HepG2 (cell line): ENCODE data around the gene NAT9. TPM values are rescaled to one million over a fixed set of nuclear protein-coding genes. Genes with fewer than 3 reads are reported as not detected.

Experiments used
- AGO1 ChIP-seq: fragments of 200-400 bp; formaldehyde crosslinking; IDR thresholded peaks from 2 replicates; pipeline ENCODE4 v1.6.1; 2017; ENCODE audit warnings: mild to moderate bottlenecking, low read depth, low read length, moderate library complexity; ENCODE audit not compliant: poor library complexity, severe bottlenecking
- AGO2 ChIP-seq: fragments of 200-400 bp; formaldehyde crosslinking; optimal IDR thresholded peaks from 2 replicates; pipeline ENCODE3; 2017; ENCODE audit warnings: mild to moderate bottlenecking, low read depth, low read length, moderate library complexity
- BHLHE40 ChIP-seq: IDR thresholded peaks from 2 replicates; pipeline ENCODE4 v1.6.1; 2011; ENCODE audit warnings: low read length, improper control_type of control experiment
- CCAR2 ChIP-seq: fragments of 200-400 bp; formaldehyde crosslinking; optimal IDR thresholded peaks from 2 replicates; pipeline ENCODE3; 2018; ENCODE audit warnings: low read depth, mild to moderate bottlenecking, low read length, moderate library complexity
- CEBPB ChIP-seq: IDR thresholded peaks from 2 replicates; pipeline ENCODE4 v1.6.1; 2011; ENCODE audit warnings: low read depth, low read length, improper control_type of control experiment, borderline replicate concordance
- CEBPZ ChIP-seq: IDR thresholded peaks from 2 replicates; pipeline ENCODE4 v1.6.1; 2012; ENCODE audit warnings: low read length, improper control_type of control experiment
- CENPT ChIP-seq: sonication (generic); formaldehyde crosslinking; IDR thresholded peaks from 2 replicates; pipeline ENCODE4 v1.8.0; 2022; ENCODE audit warnings: low read depth, mild to moderate bottlenecking, moderate library complexity, missing genetic modification reagents
- EP300 ChIP-seq, 3 experiments: sonication (generic) in 1 of 3; formaldehyde crosslinking in 1 of 3; IDR thresholded peaks; 2 replicates each; pipeline versions ENCODE4 v1.5.1 to v1.6.1; 2011 to 2020; ENCODE audit warnings: low read depth in 2 of 3, low read length in 2 of 3, borderline replicate concordance in 1 of 3, improper control_type of control experiment in 1 of 3, mild to moderate bottlenecking in 1 of 3, missing genetic modification reagents in 1 of 3, moderate library complexity in 1 of 3
- GMEB2 ChIP-seq: IDR thresholded peaks from 2 replicates; pipeline ENCODE4 v1.6.1; 2016; ENCODE audit warnings: missing biosample characterization, missing genetic modification reagents, low read depth
- KLF11 ChIP-seq: IDR thresholded peaks from 2 replicates; pipeline ENCODE4 v1.6.1; 2016; ENCODE audit warnings: missing compliant biosample characterization
- KMT2B ChIP-seq: IDR thresholded peaks from 2 replicates; pipeline ENCODE4 v1.6.1; 2016; ENCODE audit warnings: missing genetic modification reagents, missing compliant biosample characterization
- MAF1 ChIP-seq: sonication (generic); formaldehyde crosslinking; IDR thresholded peaks from 2 replicates; pipeline ENCODE4 v1.5.0; 2020; ENCODE audit warnings: missing genetic modification reagents, borderline replicate concordance
- MLX ChIP-seq: IDR thresholded peaks from 2 replicates; pipeline ENCODE4 v1.6.1; 2016
- NR2F6 ChIP-seq, 2 experiments: IDR thresholded peaks; 2 replicates each; pipeline ENCODE4 v1.6.1; 2016; ENCODE audit warnings: antibody characterized with exemption in 1 of 2, mild to moderate bottlenecking in 1 of 2
- SAP130 ChIP-seq: IDR thresholded peaks from 2 replicates; pipeline ENCODE4 v1.6.1; 2016; ENCODE audit warnings: low read depth
- ZBTB20 ChIP-seq: sonication (generic); formaldehyde crosslinking; IDR thresholded peaks from 2 replicates; pipeline ENCODE4 v1.8.1; 2023; ENCODE audit warnings: missing genetic modification reagents, low read depth, mild to moderate bottlenecking, borderline replicate concordance
- ZMYM2 ChIP-seq: sonication (generic); formaldehyde crosslinking; IDR thresholded peaks from 2 replicates; pipeline ENCODE4 v1.8.0; 2022; ENCODE audit warnings: mild to moderate bottlenecking, missing genetic modification reagents
- ZNF101 ChIP-seq: sonication (generic); formaldehyde crosslinking; IDR thresholded peaks from 2 replicates; pipeline ENCODE4 v1.4.0; 2020; ENCODE audit warnings: mild to moderate bottlenecking, low read depth, missing genetic modification reagents, borderline replicate concordance
- ZNF207 ChIP-seq: fragments of 450-650 bp; IDR thresholded peaks from 2 replicates; pipeline ENCODE4 v1.6.1; 2016; ENCODE audit warnings: antibody characterized with exemption, borderline replicate concordance
- ZNF225 ChIP-seq: sonication (generic); formaldehyde crosslinking; IDR thresholded peaks from 2 replicates; pipeline ENCODE4 v1.4.0; 2020; ENCODE audit warnings: mild to moderate bottlenecking, missing genetic modification reagents
- ZNF414 ChIP-seq: sonication (generic); formaldehyde crosslinking; IDR thresholded peaks from 2 replicates; pipeline ENCODE4 v1.5.0; 2020; ENCODE audit warnings: missing genetic modification reagents
- ZNF550 ChIP-seq: sonication (generic); formaldehyde crosslinking; IDR thresholded peaks from 2 replicates; pipeline ENCODE4 v1.4.0; 2020; ENCODE audit warnings: mild to moderate bottlenecking, missing genetic modification reagents, borderline replicate concordance
- ZNF768 ChIP-seq: sonication (generic); formaldehyde crosslinking; IDR thresholded peaks from 2 replicates; pipeline ENCODE4 v1.4.0; 2020; ENCODE audit warnings: missing genetic modification reagents
- ZNF776 ChIP-seq: sonication (generic); formaldehyde crosslinking; IDR thresholded peaks from 2 replicates; pipeline ENCODE4 v1.4.0; 2020; ENCODE audit warnings: mild to moderate bottlenecking, missing genetic modification reagents
- polyA plus RNA-seq, 8 experiments: library from polyadenylated mRNA; depleted of rRNA in 3 of 8; stranded (reverse) in 7 of 8; unstranded in 1 of 8; fragments of >200 nt; fragmentation: Illumina TruSeq in 4 of 8; extraction: Trizol in 4 of 8; gene quantifications; 2 replicates each; pipeline versions ENCODE4 v1.2.1 to v1.2.3, GENCODE V29; 2011 to 2016; ENCODE audit warnings: low read depth in 4 of 8, missing spikeins in 1 of 8, mixed read lengths in 1 of 8; ENCODE audit not compliant: insufficient read depth in 1 of 8
- total RNA-seq, 5 experiments: library from RNA; depleted of rRNA; stranded (reverse); fragments of >200 nt; fragmentation: Illumina TruSeq; extraction: Trizol; gene quantifications; 2 replicates each; pipeline ENCODE4 v1.2.3, GENCODE V29; 2016; ENCODE audit warnings: low read depth in 1 of 5

The NAT9 gene
- total and polyA plus RNA-seq, 2 of the 13 experiments (the other 11 are each of a cell fraction or from before 2014, with no cell fraction given): 39.7 to 44.2 TPM

GRCh38 chr17:74749279-74750038 is 26.7 kb downstream of the NAT9 start (continued):
- no peak for TF ChIP-seq CEBPZ
- TF ChIP-seq ZNF414 (CRISPR knock-in tag): no peak
- no peak for TF ChIP-seq ZNF550 (CRISPR knock-in tag)
- TF ChIP-seq MLX (CRISPR knock-in tag): 0 out of 2 replicates have a peak, but pooled peaks have one; percentile 47
- no peak for TF ChIP-seq CCAR2
- TF ChIP-seq KLF11: 0 out of 2 replicates have a peak, but pooled peaks have one; percentile 27
- no peak; the same call in 1 of the 2 replicates for TF ChIP-seq ZNF225 (CRISPR knock-in tag)
- no peak for TF ChIP-seq GMEB2 (CRISPR knock-in tag)
- no peak for TF ChIP-seq ZNF101
- no peak for TF ChIP-seq ZBTB20 (CRISPR knock-in tag)
- TF ChIP-seq SAP130: peak; percentile 52
- no peak for TF ChIP-seq ZNF207
- 0 out of 2 replicates have a peak, but pooled peaks have one; percentile 9 for TF ChIP-seq ZNF776 (CRISPR knock-in tag)
- no peak for TF ChIP-seq CEBPB
- TF ChIP-seq AGO2: peak; percentile 82
- TF ChIP-seq ZMYM2 (CRISPR knock-in tag): no peak
- no peak for TF ChIP-seq ZNF768 (CRISPR knock-in tag)
- TF ChIP-seq EP300 (IDR thresholded peaks at IDR 0.05; ENCODE audit: low read depth in 2 of 2, low read length in 2 of 2): no peak
- no peak for TF ChIP-seq EP300 (CRISPR knock-in tag; IDR thresholded peaks at IDR 0.05; ENCODE audit: borderline replicate concordance)
- no peak for TF ChIP-seq KMT2B (CRISPR knock-in tag)
- peak; percentile 1 for TF ChIP-seq AGO1
- no peak for TF ChIP-seq BHLHE40
- TF ChIP-seq CENPT (CRISPR knock-in tag): no peak
- TF ChIP-seq MAF1 (CRISPR knock-in tag): no peak
- TF ChIP-seq NR2F6 (IDR thresholded peaks at IDR 0.05): no peak
- peak; percentile 11; the same call in 1 of the 2 replicates for TF ChIP-seq NR2F6 (CRISPR knock-in tag; IDR thresholded peaks at IDR 0.05)
